Fibroblast of lung (primary cell): ENCODE results near the gene HOXB13.

Experiments
- EZH2 ChIP-seq: IDR thresholded peaks from 2 replicates; pipeline ENCODE4 v1.5.1; 2012; ENCODE audit warnings: low read length, control low read depth, mild to moderate bottlenecking; ENCODE audit errors: missing control alignments
- TF ChIP-seq, protein P1 (sequence below), 2 donors: IDR thresholded peaks in 1 of 2; conservative IDR thresholded peaks in 1 of 2; 1 replicate in 1 of 2; 2 replicates in 1 of 2; pipeline ENCODE4 v1.5.1; 2011 to 2012; ENCODE audit warnings: low read length in 2 of 2, control low read depth in 1 of 2, inconsistent platforms in 1 of 2, low read depth in 1 of 2, mild to moderate bottlenecking in 1 of 2

DNA sequence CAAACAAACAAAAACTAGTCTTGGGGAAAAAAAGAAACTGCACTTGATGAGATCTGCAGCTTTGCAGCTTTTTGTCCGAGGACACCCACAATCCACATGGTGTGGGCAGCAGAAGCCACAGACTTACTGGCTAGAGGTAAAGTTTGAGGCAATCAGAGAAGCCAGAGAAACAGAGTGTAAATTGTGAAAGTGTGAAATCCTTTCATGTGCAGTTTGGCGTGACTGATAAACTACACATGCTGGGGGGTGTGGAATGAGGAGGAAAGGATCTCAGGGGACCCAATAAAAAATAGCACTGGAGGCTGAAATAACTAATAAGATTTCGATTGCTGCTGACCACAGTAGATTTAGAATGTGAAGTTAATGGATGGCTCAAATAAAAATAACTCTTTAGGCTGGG, 42.4 kb upstream of the HOXB13 start:
- TF ChIP-seq, protein P1, sequence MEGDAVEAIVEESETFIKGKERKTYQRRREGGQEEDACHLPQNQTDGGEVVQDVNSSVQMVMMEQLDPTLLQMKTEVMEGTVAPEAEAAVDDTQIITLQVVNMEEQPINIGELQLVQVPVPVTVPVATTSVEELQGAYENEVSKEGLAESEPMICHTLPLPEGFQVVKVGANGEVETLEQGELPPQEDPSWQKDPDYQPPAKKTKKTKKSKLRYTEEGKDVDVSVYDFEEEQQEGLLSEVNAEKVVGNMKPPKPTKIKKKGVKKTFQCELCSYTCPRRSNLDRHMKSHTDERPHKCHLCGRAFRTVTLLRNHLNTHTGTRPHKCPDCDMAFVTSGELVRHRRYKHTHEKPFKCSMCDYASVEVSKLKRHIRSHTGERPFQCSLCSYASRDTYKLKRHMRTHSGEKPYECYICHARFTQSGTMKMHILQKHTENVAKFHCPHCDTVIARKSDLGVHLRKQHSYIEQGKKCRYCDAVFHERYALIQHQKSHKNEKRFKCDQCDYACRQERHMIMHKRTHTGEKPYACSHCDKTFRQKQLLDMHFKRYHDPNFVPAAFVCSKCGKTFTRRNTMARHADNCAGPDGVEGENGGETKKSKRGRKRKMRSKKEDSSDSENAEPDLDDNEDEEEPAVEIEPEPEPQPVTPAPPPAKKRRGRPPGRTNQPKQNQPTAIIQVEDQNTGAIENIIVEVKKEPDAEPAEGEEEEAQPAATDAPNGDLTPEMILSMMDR (conservative IDR thresholded peaks at IDR 0.05 in 1 of 2, IDR thresholded peaks at IDR 0.05 in 1 of 2; ENCODE audit: low read depth in 1 of 2, low read length in 2 of 2), result no peak
- TF ChIP-seq EZH2, result no peak
